Measurements from ENCODE around the gene FAM234B.

The FAM234B gene

GRCh38 chr12:13119826-13120225 lies 75.6 kb downstream of the FAM234B start:
- DNase-seq = no peak

GRCh38 chr12:13120413-13120812 lies 76.2 kb downstream of the FAM234B start:
- no peak for DNase-seq

GRCh38 chr12:13121568-13121967 lies 77.4 kb downstream of the FAM234B start:
- no peak for DNase-seq

GRCh38 chr12:13124656-13125505 lies 80.7 kb downstream of the FAM234B start:
- DNase-seq = peak; percentile 66

GRCh38 chr12:13125996-13126395 lies 81.8 kb downstream of the FAM234B start:
- no peak for DNase-seq

GRCh38 chr12:13126494-13126893 lies 82.3 kb downstream of the FAM234B start:
- peak; percentile 15 for DNase-seq

GRCh38 chr12:13127444-13127843 lies 83.3 kb downstream of the FAM234B start:
- DNase-seq = no peak

- DNase-seq = peak; percentile 87
Observed at GRCh38 chr12:13128291-13128965, 84.2 kb downstream of the FAM234B start.

- DNase-seq = peak; percentile 35
Observed at GRCh38 chr12:13130981-13131380, 86.8 kb downstream of the FAM234B start.
